Activated CD8-positive, alpha-beta memory T cell treated with anti-CD3 and anti-CD28 coated beads, Interleukin-2, amount 50 U/mL, for 4 hours (primary cell): ENCODE results near the gene ARGFX.

ENCODE experiments used
- DNase-seq: peaks from one replicate; pipeline ENCODE4 v3.0.0-alpha.2; 2020

ARGFX gene

GRCh38 chr3:121601212-121601812 is 33.6 kb downstream of the ARGFX start:
- DNase-seq: no peak

GRCh38 chr3:121604759-121605158 is 37.0 kb downstream of the ARGFX start:
- no peak for DNase-seq

- DNase-seq: no peak
Measured at GRCh38 chr3:121606106-121606505, 38.4 kb downstream of the ARGFX start.
